A673 (cell line): Measurements from ENCODE around the gene SEC61B. TPM values are rescaled to one million over a fixed set of nuclear protein-coding genes. Genes with fewer than 3 reads are reported as not detected.

Source experiments
- BruUV-seq: library from RNA; stranded (reverse); fragments of 400-500 nt; replicated peaks from 2 replicates; lab custom pipeline; 2021; lab: Mats Ljungman, UMichigan
- CTCF ChIA-PET: fragments of 300-600 bp; sonication (Branson Sonifier 250); formaldehyde crosslinking; loops from one replicate; lab custom pipeline; 2022; ENCODE audit warnings: antibody characterized with exemption; lab: Charles Lee
- POLR2A ChIA-PET: fragments of 300-600 bp; sonication (Branson Sonifier 250); formaldehyde crosslinking; loops from one replicate; lab custom pipeline; 2022; ENCODE audit warnings: antibody characterized with exemption; ENCODE audit not compliant: low non-redundant PET; lab: Charles Lee
- DNase-seq: peaks from one replicate; pipeline ENCODE4 v3.0.0-alpha.2; 2015; ENCODE audit warnings: low spot score
- H3K27ac ChIP-seq: fragments of 200-600 bp; sonication (generic); 2 replicates; pipeline ENCODE4 v1.5.1; 2016; ENCODE audit warnings: mixed run types, low read depth, mild to moderate bottlenecking, mixed read lengths, antibody characterized with exemption, low read length; ENCODE audit not compliant: poor library complexity, severe bottlenecking
- H3K27me3 ChIP-seq: fragments of 200-600 bp; sonication (generic); replicated peaks from 2 replicates; pipeline ENCODE4 v1.6.1; 2017; ENCODE audit warnings: mixed run types, low read depth, mild to moderate bottlenecking, mixed read lengths, antibody characterized with exemption, low read length; ENCODE audit not compliant: insufficient read depth, poor library complexity
- H3K36me3 ChIP-seq: fragments of 200-600 bp; sonication (generic); 2 replicates; pipeline ENCODE4 v1.6.1; 2016; ENCODE audit warnings: mixed run types, mild to moderate bottlenecking, mixed read lengths, antibody characterized with exemption, low read length; ENCODE audit not compliant: insufficient read depth, poor library complexity, severe bottlenecking
- H3K4me1 ChIP-seq: fragments of 200-600 bp; sonication (generic); 2 replicates; pipeline ENCODE4 v1.6.1; 2017; ENCODE audit warnings: mixed run types, mild to moderate bottlenecking, mixed read lengths, antibody characterized with exemption, low read length; ENCODE audit not compliant: insufficient read depth, poor library complexity, severe bottlenecking
- H3K4me3 ChIP-seq: fragments of 200-600 bp; sonication (generic); 2 replicates; pipeline ENCODE4 v1.5.1; 2016; ENCODE audit warnings: low read depth, mixed run types, mild to moderate bottlenecking, mixed read lengths, low read length; ENCODE audit not compliant: poor library complexity, severe bottlenecking
- H3K9me3 ChIP-seq: fragments of 200-600 bp; sonication (generic); 2 replicates; pipeline ENCODE4 v1.6.1; 2016; ENCODE audit warnings: mixed run types, low read depth, mild to moderate bottlenecking, mixed read lengths, antibody characterized with exemption, low read length; ENCODE audit not compliant: poor library complexity, severe bottlenecking
- CTCF ChIP-seq: fragments of 300-800, 200-600 bp; sonication (generic); conservative IDR thresholded peaks from 2 replicates; pipeline ENCODE4 v1.5.1; 2017; ENCODE audit warnings: low read depth, mild to moderate bottlenecking, antibody characterized with exemption, low read length, moderate library complexity, mixed read lengths
- EZH2 ChIP-seq: fragments of 200-600 bp; sonication (generic); IDR thresholded peaks from 2 replicates; pipeline ENCODE4 v1.6.1; 2017; ENCODE audit warnings: borderline replicate concordance, low read depth, mild to moderate bottlenecking, mixed read lengths, antibody characterized with exemption, low read length; ENCODE audit not compliant: poor library complexity, severe bottlenecking
- intact Hi-C: fragments of 100-400 bp; cut with micrococcal nuclease; formaldehyde crosslinking; loops from one replicate; pipeline ENCODE4 v1.10.0; 2022; ENCODE audit not compliant: unreplicated experiment
- total RNA-seq: library from RNA; stranded (reverse); gene quantifications from 2 replicates; pipeline ENCODE4 v1.2.3, GENCODE V29; 2021

Gene SEC61B
- total RNA-seq, 1 experiment from 2014 or later: 183 TPM

DNA sequence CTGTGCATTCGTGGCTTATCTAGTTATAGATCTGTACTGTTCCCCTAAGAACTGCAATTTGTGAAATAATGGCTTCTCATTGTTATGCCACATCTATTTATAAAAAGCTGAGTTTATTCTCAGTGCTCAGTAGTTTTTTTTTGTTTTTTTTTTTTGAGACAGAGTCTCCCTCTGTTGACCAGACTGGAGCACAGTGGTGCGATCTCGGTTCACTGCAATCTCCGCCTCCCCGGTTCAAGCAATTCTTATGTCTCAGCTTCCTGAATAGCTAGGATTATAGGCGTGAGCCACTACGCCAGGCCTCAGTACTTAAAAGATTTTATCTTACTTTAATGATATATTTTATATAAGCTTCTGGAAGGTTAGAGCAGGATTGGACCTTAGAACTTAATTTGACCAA is 19.0 kb downstream of the SEC61B start:
- POLR2A ChIA-PET: interaction anchor here (0.7 kb wide), 1 partner anchor 1060 kb away, joined by 6 read pairs; no protein-coding TSS in a partner anchor
- TF ChIP-seq EZH2: no peak
- no peak for TF ChIP-seq CTCF
- DNase-seq: peak; percentile 11
- Histone ChIP-seq H3K4me3 (no peak overlapping the region), H3K4me1 (peaks cover 5% of the 10 kb centered on the region), H3K27me3 (no peaks in the 10 kb centered on the region), H3K9me3 (no peaks in the 10 kb centered on the region), H3K36me3 (no peaks in the 10 kb centered on the region), H3K27ac (no peak overlapping the region)
- no TSS peak for BruUV-seq
- CTCF ChIA-PET: interaction anchor here (0.6 to 1.0 kb wide), 3 partner anchors 9 to 881 kb away, joined by 3 to 5 read pairs (median 3); partner anchors contain the start of genes ALG2 and SEC61B
- intact Hi-C loops: no loop called here

DNA sequence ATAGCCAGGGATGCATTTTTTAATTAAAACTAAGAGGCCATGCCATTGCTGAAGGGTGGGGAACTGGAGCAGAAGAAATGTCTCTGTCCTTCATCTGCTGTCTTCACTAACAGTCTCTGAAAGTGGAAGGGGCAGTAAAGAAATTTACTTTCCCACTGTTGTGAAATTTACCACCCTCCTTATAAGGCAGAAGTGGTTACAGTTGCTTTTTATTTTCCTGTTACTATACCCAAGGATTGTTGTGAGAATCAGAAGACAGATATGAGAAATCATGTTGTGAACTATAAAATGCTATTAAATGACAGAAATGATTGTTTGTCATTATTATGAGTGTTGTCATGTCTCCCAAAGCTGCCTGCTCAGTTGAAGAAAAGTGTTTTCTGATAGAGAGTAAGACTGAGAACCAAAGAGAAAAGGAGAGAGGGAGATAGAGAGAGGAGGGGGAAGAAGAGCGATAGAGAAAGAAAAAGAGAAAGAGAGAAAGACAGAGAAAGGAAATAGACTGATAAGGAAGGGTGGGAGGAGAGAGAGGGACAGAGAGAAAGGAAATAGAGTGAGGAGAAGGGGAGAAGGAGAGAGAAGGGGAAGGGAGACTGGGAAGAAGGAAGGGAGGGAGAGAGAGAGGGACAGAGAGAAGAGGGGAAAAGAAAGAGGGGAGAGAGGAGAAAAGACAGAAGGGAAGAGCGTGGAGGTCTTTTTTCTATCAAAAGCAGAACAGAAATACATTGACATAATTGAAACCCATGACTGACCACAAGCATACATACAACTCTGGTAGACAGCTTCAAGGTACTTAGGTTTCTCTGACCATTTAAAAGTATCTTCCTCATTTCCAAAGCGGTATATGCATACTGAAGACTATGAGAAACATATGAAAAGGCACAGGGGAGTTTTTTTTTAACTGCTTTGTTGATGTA is 22.5 kb downstream of the SEC61B start:
- Histone ChIP-seq H3K9me3 (no peaks in the 10 kb centered on the region), H3K36me3 (no peaks in the 10 kb centered on the region), H3K27ac (no peak overlapping the region), H3K27me3 (no peaks in the 10 kb centered on the region), H3K4me3 (no peak overlapping the region), H3K4me1 (no peaks in the 10 kb centered on the region)
- intact Hi-C loops: no loop called here
- ChIA-PET POLR2A (interaction anchor here (0.6 kb wide), 1 partner anchor 14 kb away, joined by 4 read pairs; no protein-coding TSS in a partner anchor), CTCF (no interaction called here)
- TF ChIP-seq CTCF (no peak), EZH2 (no peak)
- no TSS peak for BruUV-seq
- no peak for DNase-seq

- no peaks in the 10 kb centered on the region for H3K27me3 ChIP-seq
- no TSS peak for BruUV-seq
- no peak for TF ChIP-seq CTCF
- no peak for TF ChIP-seq EZH2
- ChIA-PET CTCF (no interaction called here), POLR2A (no interaction called here)
- no peaks in the 10 kb centered on the region for H3K36me3 ChIP-seq
- H3K27ac ChIP-seq: no peak overlapping the region
- no peaks in the 10 kb centered on the region for H3K9me3 ChIP-seq
- intact Hi-C loops: no loop called here
- no peak overlapping the region for H3K4me3 ChIP-seq
- H3K4me1 ChIP-seq: no peaks in the 10 kb centered on the region
- no peak for DNase-seq
These were observed 27.5 kb downstream of the SEC61B start for GRCh38 chr9:99249619-99250018.
